SH-SY5Y (cell line): ENCODE measurements around the gene SLC25A21.

Experiments used
- GATA2 ChIP-seq: IDR thresholded peaks from 2 replicates; pipeline ENCODE4 v1.6.1; 2011; ENCODE audit warnings: mild to moderate bottlenecking, low read depth, low read length
- GATA3 ChIP-seq: IDR thresholded peaks from 2 replicates; pipeline ENCODE4 v1.6.1; 2011; ENCODE audit warnings: low read depth, mild to moderate bottlenecking, low read length, moderate library complexity

GRCh38 chr14:37153005-37153404 lies 19.4 kb downstream of the SLC25A21 start:
- TF ChIP-seq GATA2 (no peak), GATA3 (no peak)
